Suppressor macrophage treated with lipopolysaccharide for 1 hour (primary cell): Measurements from ENCODE around the gene IL1A.
"Not testable (repeated sequence)": the region's sequence is repeated elsewhere in the genome, so short reads cannot be mapped to it uniquely, and the experiment has no call there.

Experiments
- DNase-seq, 3 donors: peaks; one replicate each; pipeline ENCODE4 v3.0.0-alpha.2; 2020 to 2022

The IL1A gene

GRCh38 chr2:112784199-112785189 lies at the start of gene IL1A:
Gene IL1A (minus strand): TSS chr2:112784493. CDS start chr2:112783770, 723 bp downstream.
- DNase-seq, result peak; percentile 86 to 96 (median 95)

GRCh38 chr2:112833976-112834375 lies 49.7 kb upstream of the IL1A start:
- peak in 2 of 3 donors; percentile 66 to 86 for DNase-seq

GRCh38 chr2:112833639-112833931 lies 49.3 kb upstream of the IL1A start:
- DNase-seq, result not testable (repeated sequence)

- DNase-seq, result peak; percentile 87 to 93 (median 92)
These were observed 48.7 kb upstream of the IL1A start for GRCh38 chr2:112832841-112833638.

- peak; percentile 91 to 93 (median 91) for DNase-seq
These were observed 47.9 kb upstream of the IL1A start for GRCh38 chr2:112831946-112832840.

GRCh38 chr2:112831513-112831845 lies 47.2 kb upstream of the IL1A start:
- peak in 1 of 3 donors; percentile 94 for DNase-seq

- peak; percentile 89 to 94 (median 94) for DNase-seq
These were observed 46.6 kb upstream of the IL1A start for GRCh38 chr2:112830682-112831512.

GRCh38 chr2:112829961-112830681 lies 45.8 kb upstream of the IL1A start:
- DNase-seq, result peak; percentile 92 to 94 (median 93)

- DNase-seq, result peak; percentile 86 to 93 (median 92)
These were observed 45.0 kb upstream of the IL1A start for GRCh38 chr2:112829101-112829960.

GRCh38 chr2:112828251-112828691 lies 44.0 kb upstream of the IL1A start:
- peak; percentile 59 to 88 (median 77) for DNase-seq

- DNase-seq, result peak in 2 of 3 donors; percentile 58 to 72
These were observed 43.4 kb upstream of the IL1A start for GRCh38 chr2:112827604-112828185.

- peak; percentile 39 to 59 (median 46) for DNase-seq
These were observed 42.7 kb upstream of the IL1A start for GRCh38 chr2:112827009-112827408.

- DNase-seq, result peak in 2 of 3 donors; percentile 45 to 66
These were observed 41.4 kb upstream of the IL1A start for GRCh38 chr2:112825706-112826105.

- peak in 2 of 3 donors; percentile 36 to 53 for DNase-seq
These were observed 40.4 kb upstream of the IL1A start for GRCh38 chr2:112824694-112825085.

- DNase-seq, result peak in 2 of 3 donors; percentile 25 to 48
These were observed 37.4 kb upstream of the IL1A start for GRCh38 chr2:112821682-112822081.

GRCh38 chr2:112821142-112821541 lies 36.8 kb upstream of the IL1A start:
- no peak for DNase-seq

- no peak for DNase-seq
These were observed 36.0 kb upstream of the IL1A start for GRCh38 chr2:112820343-112820742.

GRCh38 chr2:112819081-112819480 lies 34.8 kb upstream of the IL1A start:
- no peak for DNase-seq
